ENCODE data around the gene MMP17.

Gene MMP17

GRCh38 chr12:131830914-131831571 lies 2.9 kb downstream of the MMP17 start:
- DNase-seq (ENCODE audit: low spot score), result no peak

GRCh38 chr12:131831635-131832041 lies 3.4 kb downstream of the MMP17 start:
- no peak for DNase-seq (ENCODE audit: low spot score)

GRCh38 chr12:131832321-131833231 lies 4.4 kb downstream of the MMP17 start:
- no peak for DNase-seq (ENCODE audit: low spot score)

- no peak for DNase-seq (ENCODE audit: low spot score)
These were observed 5.2 kb downstream of the MMP17 start for GRCh38 chr12:131833288-131833895.

GRCh38 chr12:131833896-131834641 lies 5.9 kb downstream of the MMP17 start:
- DNase-seq (ENCODE audit: low spot score), result no peak

- no peak for DNase-seq (ENCODE audit: low spot score)
These were observed 6.8 kb downstream of the MMP17 start for GRCh38 chr12:131834798-131835615.

GRCh38 chr12:131835616-131836171 lies 7.5 kb downstream of the MMP17 start:
- no peak for DNase-seq (ENCODE audit: low spot score)

- DNase-seq (ENCODE audit: low spot score), result no peak
These were observed 8.0 kb downstream of the MMP17 start for GRCh38 chr12:131836193-131836592.

- DNase-seq (ENCODE audit: low spot score), result no peak
These were observed 8.7 kb downstream of the MMP17 start for GRCh38 chr12:131836714-131837397.

- no peak for DNase-seq (ENCODE audit: low spot score)
These were observed 12.6 kb downstream of the MMP17 start for GRCh38 chr12:131840643-131841416.

GRCh38 chr12:131841547-131841946 lies 13.4 kb downstream of the MMP17 start:
- no peak for DNase-seq (ENCODE audit: low spot score)

GRCh38 chr12:131842169-131842568 lies 14.0 kb downstream of the MMP17 start:
- DNase-seq (ENCODE audit: low spot score), result no peak

- no peak for DNase-seq (ENCODE audit: low spot score)
These were observed 15.3 kb downstream of the MMP17 start for GRCh38 chr12:131843527-131843926.

- DNase-seq (ENCODE audit: low spot score), result no peak
These were observed 15.9 kb downstream of the MMP17 start for GRCh38 chr12:131844140-131844539.

GRCh38 chr12:131844656-131845055 lies 16.5 kb downstream of the MMP17 start:
- no peak for DNase-seq (ENCODE audit: low spot score)

- DNase-seq (ENCODE audit: low spot score), result no peak
These were observed 16.9 kb downstream of the MMP17 start for GRCh38 chr12:131845121-131845520.

- no peak for DNase-seq (ENCODE audit: low spot score)
These were observed 19.3 kb downstream of the MMP17 start for GRCh38 chr12:131847456-131847855.

- no peak for DNase-seq (ENCODE audit: low spot score)
These were observed 20.6 kb downstream of the MMP17 start for GRCh38 chr12:131848753-131849152.

GRCh38 chr12:131849700-131850553 lies 21.7 kb downstream of the MMP17 start:
- DNase-seq (ENCODE audit: low spot score), result no peak
